SK-N-MC (cell line): Measurements from ENCODE around the gene TMEM50B.

Source experiments
- EZH2 ChIP-seq: fragments of 200-600 bp; sonication (generic); IDR thresholded peaks from one replicate; pipeline ENCODE4 v1.6.1; 2017; ENCODE audit warnings: antibody characterized with exemption
- POLR2AphosphoS5 ChIP-seq: IDR thresholded peaks from 2 replicates; pipeline ENCODE4 v1.6.1; 2012; ENCODE audit warnings: mild to moderate bottlenecking, low read depth, low read length, borderline replicate concordance

DNA sequence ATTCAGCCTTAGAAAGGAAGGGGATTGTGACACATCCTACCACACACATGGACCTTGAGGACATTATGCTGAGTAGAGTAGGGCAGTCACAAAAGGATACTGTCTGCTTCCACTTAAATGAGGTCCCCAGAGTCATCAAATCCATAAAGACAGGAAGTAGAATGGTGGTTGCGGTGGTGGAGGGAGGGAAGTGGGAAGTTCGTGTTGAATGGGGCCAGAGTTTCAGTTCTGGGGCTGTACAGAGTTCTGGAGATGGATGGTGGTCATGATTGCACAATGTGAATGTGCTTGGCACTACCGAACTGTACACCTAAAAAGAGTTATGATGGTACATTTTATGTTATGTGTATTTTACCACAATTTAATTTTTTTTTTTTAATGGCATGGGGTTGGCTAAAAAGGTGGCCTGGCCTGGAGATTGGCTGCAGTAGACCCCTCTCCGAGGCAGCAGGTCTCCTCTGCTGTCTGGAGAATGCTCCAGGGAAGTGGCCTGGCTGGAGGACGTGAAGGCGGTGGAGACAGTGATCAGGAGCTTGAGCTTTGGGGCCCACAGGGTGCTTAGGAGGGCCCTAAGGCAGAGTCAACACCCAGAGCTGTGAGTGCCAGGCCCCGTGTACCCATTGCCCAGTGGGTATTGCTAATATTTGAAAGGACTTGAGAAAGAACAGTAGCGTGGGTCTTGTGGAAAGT lies 46.2 kb downstream of the TMEM50B start:
- TF ChIP-seq EZH2 (no peak), POLR2AphosphoS5 (no peak)
